Measurements from ENCODE around the gene PRAMEF17.
"Not testable (repeated sequence)": the region's sequence is repeated elsewhere in the genome, so short reads cannot be mapped to it uniquely, and the experiment has no call there.

The PRAMEF17 gene

GRCh38 chr1:13380380-13380779, 9.1 kb upstream of the PRAMEF17 start:
- no CpG with 5 or more reads among the region's 3 CpGs for WGBS (ENCODE audit: insufficient coverage, insufficient read length)
- not testable (repeated sequence) for DNase-seq (ENCODE audit: low read depth, low spot score); H3K9me3 ChIP-seq (ENCODE audit: control insufficient read depth, insufficient read depth, low read length); H3K27me3 ChIP-seq (ENCODE audit: control insufficient read depth, insufficient read depth, low read length); H3K4me1 ChIP-seq (ENCODE audit: control insufficient read depth, insufficient read depth, low read length); H3K4me3 ChIP-seq (ENCODE audit: low read length); H3K27ac ChIP-seq (ENCODE audit: low read length); H3K36me3 ChIP-seq (ENCODE audit: control insufficient read depth, insufficient read depth, low read length)

GRCh38 chr1:13393004-13393403, 3.6 kb downstream of the PRAMEF17 start:
- not testable (repeated sequence) for DNase-seq (ENCODE audit: low read depth, low spot score); H3K36me3 ChIP-seq (ENCODE audit: control insufficient read depth, insufficient read depth, low read length); H3K4me1 ChIP-seq (ENCODE audit: control insufficient read depth, insufficient read depth, low read length)

GRCh38 chr1:13394761-13395160, 5.3 kb downstream of the PRAMEF17 start:
- not testable (repeated sequence) for H3K27me3 ChIP-seq (ENCODE audit: control insufficient read depth, insufficient read depth, low read length); H3K4me1 ChIP-seq (ENCODE audit: control insufficient read depth, insufficient read depth, low read length); DNase-seq (ENCODE audit: low read depth, low spot score); H3K9me3 ChIP-seq (ENCODE audit: control insufficient read depth, insufficient read depth, low read length); H3K4me3 ChIP-seq (ENCODE audit: low read length); H3K27ac ChIP-seq (ENCODE audit: low read length); H3K36me3 ChIP-seq (ENCODE audit: control insufficient read depth, insufficient read depth, low read length)
- whole genome bisulfite sequencing (ENCODE audit: insufficient coverage, insufficient read length) = no CpG with 5 or more reads among the region's 32 CpGs

More at GRCh38 chr1:13393004-13393403, 3.6 kb downstream of the PRAMEF17 start:
- no CpG with 5 or more reads among the region's 7 CpGs for WGBS (ENCODE audit: insufficient coverage, insufficient read length)
- H3K27ac ChIP-seq (ENCODE audit: low read length); H3K9me3 ChIP-seq (ENCODE audit: control insufficient read depth, insufficient read depth, low read length); H3K27me3 ChIP-seq (ENCODE audit: control insufficient read depth, insufficient read depth, low read length); H3K4me3 ChIP-seq (ENCODE audit: low read length): not testable (repeated sequence)

GRCh38 chr1:13395311-13395710, 5.9 kb downstream of the PRAMEF17 start:
- H3K27me3 ChIP-seq (ENCODE audit: control insufficient read depth, insufficient read depth, low read length); DNase-seq (ENCODE audit: low read depth, low spot score); H3K4me3 ChIP-seq (ENCODE audit: low read length); H3K36me3 ChIP-seq (ENCODE audit: control insufficient read depth, insufficient read depth, low read length); H3K9me3 ChIP-seq (ENCODE audit: control insufficient read depth, insufficient read depth, low read length); H3K27ac ChIP-seq (ENCODE audit: low read length); H3K4me1 ChIP-seq (ENCODE audit: control insufficient read depth, insufficient read depth, low read length): not testable (repeated sequence)
- WGBS (ENCODE audit: insufficient coverage, insufficient read length) = no CpG with 5 or more reads among the region's 22 CpGs

- Histone ChIP-seq H3K36me3 (ENCODE audit: control insufficient read depth, insufficient read depth, low read length) (no peaks in the 10 kb centered on the region), H3K4me1 (ENCODE audit: control insufficient read depth, insufficient read depth, low read length) (no peaks in the 10 kb centered on the region), H3K9me3 (ENCODE audit: control insufficient read depth, insufficient read depth, low read length) (no peaks in the 10 kb centered on the region; the same call in 1 of the 2 replicates), H3K27me3 (ENCODE audit: control insufficient read depth, insufficient read depth, low read length) (no peaks in the 10 kb centered on the region), H3K27ac (ENCODE audit: low read length) (no peak overlapping the region), H3K4me3 (ENCODE audit: low read length) (no peak overlapping the region)
- no CpG with 5 or more reads among the region's 4 CpGs for WGBS (ENCODE audit: insufficient coverage, insufficient read length)
- DNase-seq (ENCODE audit: low read depth, low spot score) = no peak
Measured at GRCh38 chr1:13407811-13408210, 18.4 kb downstream of the PRAMEF17 start.

- not testable (repeated sequence) for H3K27me3 ChIP-seq (ENCODE audit: control insufficient read depth, insufficient read depth, low read length); H3K4me1 ChIP-seq (ENCODE audit: control insufficient read depth, insufficient read depth, low read length); DNase-seq (ENCODE audit: low read depth, low spot score); H3K27ac ChIP-seq (ENCODE audit: low read length); H3K36me3 ChIP-seq (ENCODE audit: control insufficient read depth, insufficient read depth, low read length); H3K9me3 ChIP-seq (ENCODE audit: control insufficient read depth, insufficient read depth, low read length); H3K4me3 ChIP-seq (ENCODE audit: low read length)
- no CpG with 5 or more reads among the region's 4 CpGs for WGBS (ENCODE audit: insufficient coverage, insufficient read length)
Measured at GRCh38 chr1:13410150-13410549, 20.7 kb downstream of the PRAMEF17 start, which contains the start of gene PRAMEF20. TSS of gene PRAMEF20 (plus strand) at chr1:13410450. CDS start at chr1:13416355, 5,905 bp downstream.

- Histone ChIP-seq H3K4me1 (ENCODE audit: control insufficient read depth, insufficient read depth, low read length) (no peaks in the 10 kb centered on the region), H3K4me3 (ENCODE audit: low read length) (no peak overlapping the region)
Measured at GRCh38 chr1:13430495-13430894, 41.1 kb downstream of the PRAMEF17 start.

GRCh38 chr1:13432251-13432650, 42.8 kb downstream of the PRAMEF17 start:
- H3K27ac ChIP-seq (ENCODE audit: low read length) = no peak overlapping the region

More at GRCh38 chr1:13430495-13430894, 41.1 kb downstream of the PRAMEF17 start:
- no CpG with 5 or more reads among the region's 13 CpGs for WGBS (ENCODE audit: insufficient coverage, insufficient read length)
- H3K27me3 ChIP-seq (ENCODE audit: control insufficient read depth, insufficient read depth, low read length) = no peaks in the 10 kb centered on the region
- no peaks in the 10 kb centered on the region for H3K36me3 ChIP-seq (ENCODE audit: control insufficient read depth, insufficient read depth, low read length)
- H3K9me3 ChIP-seq (ENCODE audit: control insufficient read depth, insufficient read depth, low read length) = peaks cover 6% of the 10 kb centered on the region
- DNase-seq (ENCODE audit: low read depth, low spot score) = no peak
- no peak overlapping the region for H3K27ac ChIP-seq (ENCODE audit: low read length)

GRCh38 chr1:13433694-13434358, 44.4 kb downstream of the PRAMEF17 start:
- H3K4me1 ChIP-seq (ENCODE audit: control insufficient read depth, insufficient read depth, low read length); H3K27me3 ChIP-seq (ENCODE audit: control insufficient read depth, insufficient read depth, low read length); H3K27ac ChIP-seq (ENCODE audit: low read length); H3K4me3 ChIP-seq (ENCODE audit: low read length); H3K36me3 ChIP-seq (ENCODE audit: control insufficient read depth, insufficient read depth, low read length); DNase-seq (ENCODE audit: low read depth, low spot score): not testable (repeated sequence)
- peaks cover 12% of the 10 kb centered on the region for H3K9me3 ChIP-seq (ENCODE audit: control insufficient read depth, insufficient read depth, low read length)
- WGBS (ENCODE audit: insufficient coverage, insufficient read length) = no CpG with 5 or more reads among the region's 32 CpGs

More at GRCh38 chr1:13432251-13432650, 42.8 kb downstream of the PRAMEF17 start:
- Histone ChIP-seq H3K4me1 (ENCODE audit: control insufficient read depth, insufficient read depth, low read length) (no peaks in the 10 kb centered on the region), H3K4me3 (ENCODE audit: low read length) (no peak overlapping the region), H3K9me3 (ENCODE audit: control insufficient read depth, insufficient read depth, low read length) (peaks cover 9% of the 10 kb centered on the region), H3K36me3 (ENCODE audit: control insufficient read depth, insufficient read depth, low read length) (no peaks in the 10 kb centered on the region), H3K27me3 (ENCODE audit: control insufficient read depth, insufficient read depth, low read length) (no peaks in the 10 kb centered on the region)
- DNase-seq (ENCODE audit: low read depth, low spot score) = no peak
- no CpG with 5 or more reads among the region's 3 CpGs for WGBS (ENCODE audit: insufficient coverage, insufficient read length)

- peaks cover 12% of the 10 kb centered on the region for H3K9me3 ChIP-seq (ENCODE audit: control insufficient read depth, insufficient read depth, low read length)
- no peak for DNase-seq (ENCODE audit: low read depth, low spot score)
- no peaks in the 10 kb centered on the region for H3K36me3 ChIP-seq (ENCODE audit: control insufficient read depth, insufficient read depth, low read length)
- H3K4me3 ChIP-seq (ENCODE audit: low read length) = no peak overlapping the region
- H3K27me3 ChIP-seq (ENCODE audit: control insufficient read depth, insufficient read depth, low read length) = no peaks in the 10 kb centered on the region
- H3K4me1 ChIP-seq (ENCODE audit: control insufficient read depth, insufficient read depth, low read length) = no peaks in the 10 kb centered on the region
- no CpG with 5 or more reads among the region's 3 CpGs for WGBS (ENCODE audit: insufficient coverage, insufficient read length)
- no peak overlapping the region for H3K27ac ChIP-seq (ENCODE audit: low read length)
Measured at GRCh38 chr1:13435458-13435857, 46.0 kb downstream of the PRAMEF17 start.
